CD4-positive, alpha-beta T cell (primary cell): Measurements from ENCODE around the gene SCARF1. TPM values are rescaled to one million over a fixed set of nuclear protein-coding genes. Genes with fewer than 3 reads are reported as not detected.
"Not testable (repeated sequence)": the region's sequence is repeated elsewhere in the genome, so short reads cannot be mapped to it uniquely, and the experiment has no call there.

Source experiments
- ATAC-seq: fragments of 200-7000 bp; cut with Tn5 transposase; one replicate; pipeline ENCODE4 v1.10.0; 2022; ENCODE audit warnings: mild to moderate bottlenecking; ENCODE audit not compliant: poor library complexity
- CTCF ChIA-PET: fragments of 350-600 bp; sonication (Branson Sonifier 250); formaldehyde crosslinking; loops from one replicate; lab custom pipeline; 2021; ENCODE audit warnings: antibody characterized with exemption, inconsistent platforms; lab: Charles Lee
- POLR2A ChIA-PET: fragments of 350-600 bp; sonication (Branson Sonifier 250); formaldehyde crosslinking; loops from one replicate; lab custom pipeline; 2021; ENCODE audit warnings: antibody characterized with exemption, inconsistent platforms; lab: Charles Lee
- DNase-seq, 14 experiments: peaks; one replicate each; pipeline ENCODE4 v3.0.0-alpha.2; 2013 to 2020; ENCODE audit warnings: mixed read lengths in 2 of 14
- H3K27ac ChIP-seq, 2 donors: one replicate each; pipeline versions ENCODE4 v1.5.1 to v1.7.0; 2013; ENCODE audit warnings: low read length in 2 of 2, low read depth in 1 of 2, mild to moderate bottlenecking in 1 of 2
- H3K27me3 ChIP-seq, 2 experiments: 1 replicate in 1 of 2; 2 replicates in 1 of 2; pipeline versions ENCODE4 v1.6.1 to v1.7.0; 2013; ENCODE audit warnings: low read length in 2 of 2, control low read depth in 1 of 2, mild to moderate bottlenecking in 1 of 2, moderate library complexity in 1 of 2; ENCODE audit not compliant: insufficient read depth in 2 of 2, control insufficient read depth in 1 of 2
- H3K36me3 ChIP-seq: one replicate; pipeline ENCODE4 v1.6.1; 2013; ENCODE audit warnings: low read length, control low read depth; ENCODE audit not compliant: insufficient read depth
- H3K4me1 ChIP-seq: one replicate; pipeline ENCODE4 v1.6.1; 2013; ENCODE audit warnings: low read length, control low read depth; ENCODE audit not compliant: insufficient read depth
- H3K4me3 ChIP-seq: one replicate; pipeline ENCODE4 v1.5.1; 2013; ENCODE audit warnings: mild to moderate bottlenecking, low read length, moderate library complexity
- H3K9me3 ChIP-seq, 2 experiments: 1 replicate in 1 of 2; 2 replicates in 1 of 2; pipeline versions ENCODE4 v1.6.1 to v1.7.0; 2013; ENCODE audit warnings: low read length in 2 of 2, mild to moderate bottlenecking in 2 of 2, control low read depth in 1 of 2, moderate library complexity in 1 of 2; ENCODE audit not compliant: control insufficient read depth in 1 of 2, insufficient read depth in 1 of 2
- H3K27ac Mint-ChIP-seq: one replicate; pipeline ENCODE4 v1.8.0; 2020; ENCODE audit warnings: mixed read lengths
- H3K27me3 Mint-ChIP-seq: one replicate; pipeline ENCODE4 v1.8.0; 2021; ENCODE audit warnings: mixed read lengths
- H3K36me3 Mint-ChIP-seq: one replicate; pipeline ENCODE4 v1.8.0; 2021; ENCODE audit warnings: low read depth, mixed read lengths
- H3K4me1 Mint-ChIP-seq: one replicate; pipeline ENCODE4 v1.8.0; 2021; ENCODE audit warnings: low read depth, mixed read lengths
- H3K4me3 Mint-ChIP-seq: one replicate; pipeline ENCODE4 v1.8.0; 2020; ENCODE audit warnings: mild to moderate bottlenecking, mixed read lengths
- H3K9me3 Mint-ChIP-seq: one replicate; pipeline ENCODE4 v1.8.0; 2020; ENCODE audit warnings: mixed read lengths
- CTCF ChIP-seq: fragments of 200-600 bp; IDR thresholded peaks from one replicate; pipeline ENCODE4 v1.8.0; 2022; ENCODE audit warnings: antibody characterized with exemption, mild to moderate bottlenecking
- intact Hi-C, 2 experiments: fragments of 100-400 bp; cut with DNase I in 1 of 2; cut with micrococcal nuclease in 1 of 2; formaldehyde crosslinking; loops; one replicate each; pipeline versions ENCODE4 v1.15.1 to v1.9.0; 2023 to 2025; cut with DNase I, micrococcal nuclease
- polyA plus RNA-seq, 2 donors: library from polyadenylated mRNA; unstranded; fragments of 120-200 nt; gene quantifications; one replicate each; pipeline ENCODE4 v1.2.1, GENCODE V29; 2013
- total RNA-seq, 174 experiments: library from RNA in 2 of 174; stranded (reverse) in 2 of 174; gene quantifications; one replicate each; pipeline ENCODE4 v1.2.3 and lab custom pipeline; 2021 to 2026

The SCARF1 gene
- under 1 TPM; 0.41 to 0.45 TPM for total RNA-seq
- polyA plus RNA-seq (2013, experiment 1 of 2): 1.4 TPM
- 1.2 TPM for polyA plus RNA-seq (2013, experiment 2 of 2)
- total RNA-seq (lab: John Stamatoyannopoulos, UW): 0.42 to 9.3 (median 2.7) reads per million in 172 experiments

- Histone ChIP-seq H3K4me1 (peaks cover 46% of the 10 kb centered on the region), H3K4me3 (no peak within 1 kb of the TSS)
These were observed at the start of gene SCARF1 for GRCh38 chr17:1645207-1646171. Gene SCARF1 (minus strand): TSS chr17:1645732. CDS start chr17:1645697, 35 bp downstream.

GRCh38 chr17:1693339-1693738 is 47.8 kb upstream of the SCARF1 start:
- no peak for DNase-seq
- Histone ChIP-seq H3K36me3 (no peaks in the 10 kb centered on the region), H3K9me3 (peaks cover 0 to 4% of the 10 kb centered on the region in 2 experiments), H3K4me1 (no peaks in the 10 kb centered on the region), H3K27ac (no peak overlapping the region), H3K4me3 (no peak overlapping the region), H3K27me3 (no peaks in the 10 kb centered on the region)
- no peak overlapping the region for H3K27ac Mint-ChIP-seq
- no peaks in the 10 kb centered on the region for H3K27me3 Mint-ChIP-seq
- intact Hi-C loops: no loop called here
- H3K9me3 Mint-ChIP-seq: no peaks in the 10 kb centered on the region
- H3K36me3 Mint-ChIP-seq: no peaks in the 10 kb centered on the region
- POLR2A ChIA-PET: no interaction called here
- no peak overlapping the region for H3K4me3 Mint-ChIP-seq
- CTCF ChIA-PET: no interaction called here
- no peak for ATAC-seq
- no peaks in the 10 kb centered on the region for H3K4me1 Mint-ChIP-seq
- no peak for TF ChIP-seq CTCF

More at GRCh38 chr17:1645207-1646171, at the start of gene SCARF1:
- DNase-seq (peak in 1 of 14 experiments; percentile 45), ATAC-seq (no peak)
- peaks cover 0 to 5% of the 10 kb centered on the region in 2 experiments for H3K9me3 ChIP-seq
- no peak within 1 kb of the TSS for H3K27ac ChIP-seq
- Mint-ChIP-seq H3K4me1 (peaks cover 21% of the 10 kb centered on the region), H3K27ac (peak within 1 kb of the TSS; percentile 71), H3K27me3 (no peaks in the 10 kb centered on the region), H3K4me3 (peak within 1 kb of the TSS; percentile 83), H3K9me3 (no peaks in the 10 kb centered on the region), H3K36me3 (peaks cover 4% of the 10 kb centered on the region)
- intact Hi-C loops: loop anchor here (5.0 kb wide), 2 partner anchors 37 to 382 kb away; partner anchors contain the start of genes PRPF8 (in 1 of the 2) and RTN4RL1 (in 1 of the 2)
- ChIA-PET POLR2A (interaction anchor here (0.6 to 1.3 kb wide), 2 partner anchors 39 to 91 kb away, joined by 3 to 7 read pairs; partner anchors contain the start of gene PRPF8), CTCF (no interaction called here)
- no peak for TF ChIP-seq CTCF
- peaks cover 2% of the 10 kb centered on the region for H3K36me3 ChIP-seq
- no peaks in the 10 kb centered on the region for H3K27me3 ChIP-seq

- no peaks in the 10 kb centered on the region for H3K36me3 Mint-ChIP-seq
- intact Hi-C loops: no loop called here
- ATAC-seq (no peak), DNase-seq (no peak)
- TF ChIP-seq CTCF: no peak
- Histone ChIP-seq H3K9me3 (no peaks in the 10 kb centered on the region), H3K36me3 (no peaks in the 10 kb centered on the region), H3K27me3 (no peaks in the 10 kb centered on the region), H3K4me3 (no peak overlapping the region), H3K27ac (no peak overlapping the region), H3K4me1 (no peaks in the 10 kb centered on the region)
- H3K4me1 Mint-ChIP-seq: no peaks in the 10 kb centered on the region
- H3K27ac Mint-ChIP-seq: no peak overlapping the region
- H3K9me3 Mint-ChIP-seq: no peaks in the 10 kb centered on the region
- ChIA-PET CTCF (no interaction called here), POLR2A (no interaction called here)
- H3K27me3 Mint-ChIP-seq: no peaks in the 10 kb centered on the region
- no peak overlapping the region for H3K4me3 Mint-ChIP-seq
These were observed 45.2 kb upstream of the SCARF1 start for GRCh38 chr17:1690544-1691221.

GRCh38 chr17:1688405-1688804 is 42.9 kb upstream of the SCARF1 start:
- Mint-ChIP-seq H3K4me1 (peaks cover 16% of the 10 kb centered on the region), H3K36me3 (peaks cover 14% of the 10 kb centered on the region)
- H3K4me3 ChIP-seq, H3K9me3 ChIP-seq, POLR2A ChIA-PET, H3K27ac ChIP-seq, H3K36me3 ChIP-seq, H3K9me3 Mint-ChIP-seq, H3K27me3 Mint-ChIP-seq, H3K4me3 Mint-ChIP-seq, ATAC-seq, H3K27ac Mint-ChIP-seq, H3K27me3 ChIP-seq, CTCF ChIA-PET, DNase-seq: not testable (repeated sequence)
- intact Hi-C loops: loop anchor here in 1 of 2 experiments (10.0 kb wide), 1 partner anchor 356 kb away; the partner anchor contains the start of gene OVCA2
- H3K4me1 ChIP-seq: peaks cover 15% of the 10 kb centered on the region
